K562 (cell line): ENCODE data around the gene MTHFSD. TPM values are rescaled to one million over a fixed set of nuclear protein-coding genes. Genes with fewer than 3 reads are reported as not detected.

Experiments used
- FOXJ2 ChIP-seq: fragments of 200-800 bp; sonication (Bioruptor generic); IDR thresholded peaks from 2 replicates; pipeline ENCODE4 v1.6.1; 2016; ENCODE audit warnings: missing genetic modification characterization, missing compliant biosample characterization
- JUN ChIP-seq, 2 experiments: sonication (generic) in 1 of 2; formaldehyde crosslinking in 1 of 2; IDR thresholded peaks; 2 replicates each; pipeline versions ENCODE4 v1.6.1 to v1.8.0; 2012 to 2022; ENCODE audit warnings: borderline replicate concordance in 2 of 2, mild to moderate bottlenecking in 2 of 2, improper control_type of control experiment in 1 of 2, low read depth in 1 of 2, low read length in 1 of 2, missing genetic modification reagents in 1 of 2
- KHSRP ChIP-seq: fragments of 450-650 bp; IDR thresholded peaks from 2 replicates; pipeline ENCODE4 v1.6.1; 2017
- MCM2 ChIP-seq: fragments of 450-650 bp; IDR thresholded peaks from 2 replicates; pipeline ENCODE4 v1.6.1; 2017; ENCODE audit warnings: low read depth, mild to moderate bottlenecking
- PHB ChIP-seq: fragments of 250-450 bp; sonication (Bioruptor Pico); IDR thresholded peaks from 2 replicates; pipeline ENCODE4 v1.5.0; 2021
- RBM25 ChIP-seq: fragments of 200-400 bp; formaldehyde crosslinking; IDR thresholded peaks from 2 replicates; pipeline ENCODE4 v1.6.1; 2018; ENCODE audit warnings: low read length, low read depth, moderate library complexity; ENCODE audit not compliant: severe bottlenecking
- SLC30A9 ChIP-seq: fragments of 250-450 bp; sonication (Bioruptor Pico); IDR thresholded peaks from 2 replicates; pipeline ENCODE4 v1.8.0; 2022; ENCODE audit warnings: mild to moderate bottlenecking, moderate library complexity
- ZNF217 ChIP-seq: sonication (generic); formaldehyde crosslinking; IDR thresholded peaks from 2 replicates; pipeline ENCODE4 v1.8.0; 2022; ENCODE audit warnings: mild to moderate bottlenecking, missing genetic modification reagents
- ZNF282 ChIP-seq: sonication (generic); formaldehyde crosslinking; IDR thresholded peaks from 2 replicates; pipeline ENCODE4 v1.8.1; 2023; ENCODE audit warnings: missing genetic modification reagents
- polyA plus RNA-seq, 8 experiments: library from polyadenylated mRNA; depleted of rRNA in 4 of 8; stranded (reverse) in 5 of 8; unstranded in 3 of 8; fragments of >200 nt; fragmentation: Nextera tagmentation in 2 of 8; fragmentation: Illumina TruSeq in 1 of 8; extraction: Ambion mirVana in 2 of 8; extraction: Trizol in 1 of 8; gene quantifications; 2 replicates each; pipeline versions ENCODE4 v1.2.1 to v1.2.3, GENCODE V29; 2011 to 2014; ENCODE audit warnings: inconsistent platforms in 1 of 8, missing spikeins in 1 of 8
- total RNA-seq, 7 experiments: library from RNA; depleted of rRNA in 6 of 7; stranded (reverse); fragments of >200 nt in 6 of 7; fragmentation: Illumina TruSeq in 2 of 7; extraction: Trizol in 2 of 7; gene quantifications; 2 replicates each; pipeline versions ENCODE4 v1.2.1 to v1.2.3, GENCODE V29; 2011 to 2021; ENCODE audit warnings: low replicate concordance in 1 of 7
- TF ChIP-seq, protein P1 (sequence below): fragments of 450-650 bp; IDR thresholded peaks from 2 replicates; pipeline ENCODE4 v1.6.1; 2016; ENCODE audit warnings: low read depth
- TF ChIP-seq, protein P2 (sequence below): fragments of 450-650 bp; IDR thresholded peaks from 2 replicates; pipeline ENCODE4 v1.6.1; 2016; ENCODE audit warnings: missing biosample characterization, missing genetic modification characterization
- TF ChIP-seq, protein P3 (sequence below): fragments of 450-650 bp; IDR thresholded peaks from 2 replicates; pipeline ENCODE4 v1.6.1; 2014; ENCODE audit warnings: low read depth, mild to moderate bottlenecking, moderate library complexity, borderline replicate concordance

The MTHFSD gene
- total and polyA plus RNA-seq, 9 of the 15 experiments (the other 6 are each of a cell fraction or from before 2014, with no cell fraction given), result 3.2 to 20.2 (median 12.0) TPM

DNA sequence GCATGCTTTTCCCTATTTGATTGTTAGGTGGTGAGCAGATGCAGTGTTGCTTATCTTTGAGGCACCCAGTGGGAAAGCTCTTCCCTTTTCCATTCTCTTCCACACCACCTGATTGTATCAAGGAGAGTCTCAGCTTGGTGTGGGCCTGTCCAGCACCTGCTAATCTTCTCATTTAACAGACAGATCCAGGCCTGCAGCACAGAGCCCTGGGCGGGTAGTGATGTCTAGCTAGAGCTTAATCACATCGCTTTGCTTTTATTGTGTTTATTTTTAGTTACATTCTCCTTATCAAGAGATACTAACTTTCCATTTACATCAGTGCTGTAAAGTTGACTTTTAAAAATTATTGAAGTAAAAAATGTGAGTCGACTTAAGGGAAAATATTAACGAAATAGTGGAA is 47.5 kb upstream of the MTHFSD start (continued):
- TF ChIP-seq, protein P1, sequence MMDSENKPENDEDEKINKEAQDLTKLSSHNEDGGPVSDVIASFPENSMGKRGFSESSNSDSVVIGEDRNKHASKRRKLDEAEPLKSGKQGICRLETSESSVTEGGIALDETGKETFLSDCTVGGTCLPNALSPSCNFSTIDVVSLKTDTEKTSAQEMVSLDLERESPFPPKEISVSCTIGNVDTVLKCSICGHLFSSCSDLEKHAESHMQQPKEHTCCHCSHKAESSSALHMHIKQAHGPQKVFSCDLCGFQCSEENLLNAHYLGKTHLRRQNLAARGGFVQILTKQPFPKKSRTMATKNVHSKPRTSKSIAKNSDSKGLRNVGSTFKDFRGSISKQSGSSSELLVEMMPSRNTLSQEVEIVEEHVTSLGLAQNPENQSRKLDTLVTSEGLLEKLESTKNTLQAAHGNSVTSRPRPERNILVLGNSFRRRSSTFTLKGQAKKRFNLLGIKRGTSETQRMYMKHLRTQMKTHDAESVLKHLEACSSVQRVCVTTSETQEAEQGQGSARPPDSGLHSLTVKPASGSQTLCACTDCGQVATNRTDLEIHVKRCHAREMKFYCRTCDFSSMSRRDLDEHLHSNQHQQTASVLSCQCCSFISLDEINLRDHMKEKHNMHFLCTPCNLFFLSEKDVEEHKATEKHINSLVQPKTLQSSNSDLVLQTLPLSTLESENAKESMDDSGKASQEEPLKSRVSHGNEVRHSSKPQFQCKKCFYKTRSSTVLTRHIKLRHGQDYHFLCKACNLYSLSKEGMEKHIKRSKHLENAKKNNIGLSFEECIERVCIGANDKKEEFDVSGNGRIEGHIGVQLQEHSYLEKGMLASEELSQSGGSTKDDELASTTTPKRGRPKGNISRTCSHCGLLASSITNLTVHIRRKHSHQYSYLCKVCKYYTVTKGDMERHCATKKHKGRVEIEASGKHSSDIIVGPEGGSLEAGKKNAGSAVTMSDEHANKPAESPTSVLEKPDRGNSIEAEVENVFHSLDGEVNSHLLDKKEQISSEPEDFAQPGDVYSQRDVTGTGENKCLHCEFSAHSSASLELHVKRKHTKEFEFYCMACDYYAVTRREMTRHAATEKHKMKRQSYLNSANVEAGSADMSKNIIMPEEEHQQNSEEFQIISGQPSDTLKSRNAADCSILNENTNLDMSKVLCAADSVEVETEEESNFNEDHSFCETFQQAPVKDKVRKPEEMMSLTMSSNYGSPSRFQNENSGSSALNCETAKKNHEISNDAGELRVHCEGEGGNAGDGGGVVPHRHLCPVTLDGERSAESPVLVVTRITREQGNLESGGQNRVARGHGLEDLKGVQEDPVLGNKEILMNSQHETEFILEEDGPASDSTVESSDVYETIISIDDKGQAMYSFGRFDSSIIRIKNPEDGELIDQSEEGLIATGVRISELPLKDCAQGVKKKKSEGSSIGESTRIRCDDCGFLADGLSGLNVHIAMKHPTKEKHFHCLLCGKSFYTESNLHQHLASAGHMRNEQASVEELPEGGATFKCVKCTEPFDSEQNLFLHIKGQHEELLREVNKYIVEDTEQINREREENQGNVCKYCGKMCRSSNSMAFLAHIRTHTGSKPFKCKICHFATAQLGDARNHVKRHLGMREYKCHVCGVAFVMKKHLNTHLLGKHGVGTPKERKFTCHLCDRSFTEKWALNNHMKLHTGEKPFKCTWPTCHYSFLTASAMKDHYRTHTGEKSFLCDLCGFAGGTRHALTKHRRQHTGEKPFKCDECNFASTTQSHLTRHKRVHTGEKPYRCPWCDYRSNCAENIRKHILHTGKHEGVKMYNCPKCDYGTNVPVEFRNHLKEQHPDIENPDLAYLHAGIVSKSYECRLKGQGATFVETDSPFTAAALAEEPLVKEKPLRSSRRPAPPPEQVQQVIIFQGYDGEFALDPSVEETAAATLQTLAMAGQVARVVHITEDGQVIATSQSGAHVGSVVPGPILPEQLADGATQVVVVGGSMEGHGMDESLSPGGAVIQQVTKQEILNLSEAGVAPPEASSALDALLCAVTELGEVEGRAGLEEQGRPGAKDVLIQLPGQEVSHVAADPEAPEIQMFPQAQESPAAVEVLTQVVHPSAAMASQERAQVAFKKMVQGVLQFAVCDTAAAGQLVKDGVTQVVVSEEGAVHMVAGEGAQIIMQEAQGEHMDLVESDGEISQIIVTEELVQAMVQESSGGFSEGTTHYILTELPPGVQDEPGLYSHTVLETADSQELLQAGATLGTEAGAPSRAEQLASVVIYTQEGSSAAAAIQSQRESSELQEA, result no peak
- TF ChIP-seq JUN (IDR thresholded peaks at IDR 0.05; ENCODE audit: borderline replicate concordance, low read depth, low read length) (no peak), JUN (CRISPR knock-in tag; IDR thresholded peaks at IDR 0.05; ENCODE audit: borderline replicate concordance) (no peak), MCM2 (no peak), PHB (CRISPR knock-in tag) (no peak), RBM25 (no peak), SLC30A9 (CRISPR knock-in tag) (no peak), KHSRP (no peak), ZNF282 (CRISPR knock-in tag) (no peak), ZNF217 (CRISPR knock-in tag) (no peak), FOXJ2 (tag) (no peak)
- TF ChIP-seq, protein P2, sequence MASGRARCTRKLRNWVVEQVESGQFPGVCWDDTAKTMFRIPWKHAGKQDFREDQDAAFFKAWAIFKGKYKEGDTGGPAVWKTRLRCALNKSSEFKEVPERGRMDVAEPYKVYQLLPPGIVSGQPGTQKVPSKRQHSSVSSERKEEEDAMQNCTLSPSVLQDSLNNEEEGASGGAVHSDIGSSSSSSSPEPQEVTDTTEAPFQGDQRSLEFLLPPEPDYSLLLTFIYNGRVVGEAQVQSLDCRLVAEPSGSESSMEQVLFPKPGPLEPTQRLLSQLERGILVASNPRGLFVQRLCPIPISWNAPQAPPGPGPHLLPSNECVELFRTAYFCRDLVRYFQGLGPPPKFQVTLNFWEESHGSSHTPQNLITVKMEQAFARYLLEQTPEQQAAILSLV (tag), result no peak
- TF ChIP-seq, protein P3, sequence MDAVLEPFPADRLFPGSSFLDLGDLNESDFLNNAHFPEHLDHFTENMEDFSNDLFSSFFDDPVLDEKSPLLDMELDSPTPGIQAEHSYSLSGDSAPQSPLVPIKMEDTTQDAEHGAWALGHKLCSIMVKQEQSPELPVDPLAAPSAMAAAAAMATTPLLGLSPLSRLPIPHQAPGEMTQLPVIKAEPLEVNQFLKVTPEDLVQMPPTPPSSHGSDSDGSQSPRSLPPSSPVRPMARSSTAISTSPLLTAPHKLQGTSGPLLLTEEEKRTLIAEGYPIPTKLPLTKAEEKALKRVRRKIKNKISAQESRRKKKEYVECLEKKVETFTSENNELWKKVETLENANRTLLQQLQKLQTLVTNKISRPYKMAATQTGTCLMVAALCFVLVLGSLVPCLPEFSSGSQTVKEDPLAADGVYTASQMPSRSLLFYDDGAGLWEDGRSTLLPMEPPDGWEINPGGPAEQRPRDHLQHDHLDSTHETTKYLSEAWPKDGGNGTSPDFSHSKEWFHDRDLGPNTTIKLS, result no peak
